KMS-11 (cell line): ENCODE measurements around the gene ARHGAP36.

Experiments used
- H2AFZ ChIP-seq: fragments of 200-600 bp; sonication (generic); 2 replicates; pipeline ENCODE4 v1.6.1; 2016; ENCODE audit warnings: antibody characterized with exemption, mixed run types, low read depth
- H3K27ac ChIP-seq: fragments of 200-600 bp; sonication (generic); 2 replicates; pipeline ENCODE4 v1.6.1; 2016; ENCODE audit warnings: mild to moderate bottlenecking, mixed run types
- H3K27me3 ChIP-seq: fragments of 200-600 bp; sonication (generic); 2 replicates; pipeline ENCODE4 v1.6.1; 2017; ENCODE audit warnings: mild to moderate bottlenecking, low read depth, mixed run types, moderate library complexity; ENCODE audit not compliant: insufficient read depth
- H3K36me3 ChIP-seq: fragments of 200-600 bp; sonication (generic); 2 replicates; pipeline ENCODE4 v1.6.1; 2017; ENCODE audit warnings: mild to moderate bottlenecking, mixed run types; ENCODE audit not compliant: insufficient read depth
- H3K4me1 ChIP-seq: fragments of 200-600 bp; sonication (generic); 2 replicates; pipeline ENCODE4 v1.6.1; 2016; ENCODE audit warnings: mild to moderate bottlenecking, low read depth, mixed run types; ENCODE audit not compliant: poor library complexity, severe bottlenecking
- H3K4me2 ChIP-seq: fragments of 200-600 bp; sonication (generic); 2 replicates; pipeline ENCODE4 v1.7.0; 2016; ENCODE audit warnings: mild to moderate bottlenecking, mixed run types
- H3K4me3 ChIP-seq: fragments of 200-600 bp; sonication (generic); IDR thresholded peaks from 2 replicates; pipeline ENCODE4 v1.6.1; 2017; ENCODE audit warnings: low read depth, low read length, mixed read lengths; ENCODE audit not compliant: insufficient read depth
- H3K79me2 ChIP-seq: fragments of 200-600 bp; sonication (generic); 2 replicates; pipeline ENCODE4 v1.6.1; 2016; ENCODE audit warnings: low read depth, mixed run types; ENCODE audit not compliant: insufficient read depth
- H3K9ac ChIP-seq: fragments of 200-600 bp; sonication (generic); 2 replicates; pipeline ENCODE4 v1.6.1; 2016; ENCODE audit warnings: mild to moderate bottlenecking, mixed run types
- H4K20me1 ChIP-seq: fragments of 200-600 bp; sonication (generic); 2 replicates; pipeline ENCODE4 v1.6.1; 2016; ENCODE audit warnings: mild to moderate bottlenecking, mixed run types; ENCODE audit not compliant: insufficient read depth
- TF ChIP-seq, protein P1 (sequence below): fragments of 200-600 bp; sonication (generic); conservative IDR thresholded peaks from 2 replicates; pipeline ENCODE4 v1.6.1; 2017; ENCODE audit warnings: low read depth, mild to moderate bottlenecking, antibody characterized with exemption, low read length, moderate library complexity, mixed read lengths

Gene ARHGAP36

GRCh38 chrX:131072871-131073571, 14.9 kb downstream of the ARHGAP36 start:
- Histone ChIP-seq H4K20me1 (no peaks in the 10 kb centered on the region), H3K27ac (no peak overlapping the region), H2AFZ (no peak overlapping the region), H3K79me2 (no peaks in the 10 kb centered on the region), H3K4me3 (no peak overlapping the region), H3K36me3 (no peaks in the 10 kb centered on the region), H3K4me1 (no peaks in the 10 kb centered on the region), H3K27me3 (no peaks in the 10 kb centered on the region), H3K9ac (no peak overlapping the region), H3K4me2 (no peak overlapping the region)
- TF ChIP-seq, protein P1, sequence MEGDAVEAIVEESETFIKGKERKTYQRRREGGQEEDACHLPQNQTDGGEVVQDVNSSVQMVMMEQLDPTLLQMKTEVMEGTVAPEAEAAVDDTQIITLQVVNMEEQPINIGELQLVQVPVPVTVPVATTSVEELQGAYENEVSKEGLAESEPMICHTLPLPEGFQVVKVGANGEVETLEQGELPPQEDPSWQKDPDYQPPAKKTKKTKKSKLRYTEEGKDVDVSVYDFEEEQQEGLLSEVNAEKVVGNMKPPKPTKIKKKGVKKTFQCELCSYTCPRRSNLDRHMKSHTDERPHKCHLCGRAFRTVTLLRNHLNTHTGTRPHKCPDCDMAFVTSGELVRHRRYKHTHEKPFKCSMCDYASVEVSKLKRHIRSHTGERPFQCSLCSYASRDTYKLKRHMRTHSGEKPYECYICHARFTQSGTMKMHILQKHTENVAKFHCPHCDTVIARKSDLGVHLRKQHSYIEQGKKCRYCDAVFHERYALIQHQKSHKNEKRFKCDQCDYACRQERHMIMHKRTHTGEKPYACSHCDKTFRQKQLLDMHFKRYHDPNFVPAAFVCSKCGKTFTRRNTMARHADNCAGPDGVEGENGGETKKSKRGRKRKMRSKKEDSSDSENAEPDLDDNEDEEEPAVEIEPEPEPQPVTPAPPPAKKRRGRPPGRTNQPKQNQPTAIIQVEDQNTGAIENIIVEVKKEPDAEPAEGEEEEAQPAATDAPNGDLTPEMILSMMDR: no peak

- H2AFZ ChIP-seq: no peak overlapping the region
- H3K4me3 ChIP-seq: no peak overlapping the region
- no peaks in the 10 kb centered on the region for H3K27me3 ChIP-seq
- no peaks in the 10 kb centered on the region for H3K79me2 ChIP-seq
- H3K9ac ChIP-seq: no peak overlapping the region
- H3K27ac ChIP-seq: no peak overlapping the region
- H3K4me1 ChIP-seq: no peaks in the 10 kb centered on the region
- TF ChIP-seq, protein P1: no peak
- no peak overlapping the region for H3K4me2 ChIP-seq
- no peaks in the 10 kb centered on the region for H4K20me1 ChIP-seq
- H3K36me3 ChIP-seq: no peaks in the 10 kb centered on the region
Measured at GRCh38 chrX:131073607-131074006, 15.5 kb downstream of the ARHGAP36 start.

DNA sequence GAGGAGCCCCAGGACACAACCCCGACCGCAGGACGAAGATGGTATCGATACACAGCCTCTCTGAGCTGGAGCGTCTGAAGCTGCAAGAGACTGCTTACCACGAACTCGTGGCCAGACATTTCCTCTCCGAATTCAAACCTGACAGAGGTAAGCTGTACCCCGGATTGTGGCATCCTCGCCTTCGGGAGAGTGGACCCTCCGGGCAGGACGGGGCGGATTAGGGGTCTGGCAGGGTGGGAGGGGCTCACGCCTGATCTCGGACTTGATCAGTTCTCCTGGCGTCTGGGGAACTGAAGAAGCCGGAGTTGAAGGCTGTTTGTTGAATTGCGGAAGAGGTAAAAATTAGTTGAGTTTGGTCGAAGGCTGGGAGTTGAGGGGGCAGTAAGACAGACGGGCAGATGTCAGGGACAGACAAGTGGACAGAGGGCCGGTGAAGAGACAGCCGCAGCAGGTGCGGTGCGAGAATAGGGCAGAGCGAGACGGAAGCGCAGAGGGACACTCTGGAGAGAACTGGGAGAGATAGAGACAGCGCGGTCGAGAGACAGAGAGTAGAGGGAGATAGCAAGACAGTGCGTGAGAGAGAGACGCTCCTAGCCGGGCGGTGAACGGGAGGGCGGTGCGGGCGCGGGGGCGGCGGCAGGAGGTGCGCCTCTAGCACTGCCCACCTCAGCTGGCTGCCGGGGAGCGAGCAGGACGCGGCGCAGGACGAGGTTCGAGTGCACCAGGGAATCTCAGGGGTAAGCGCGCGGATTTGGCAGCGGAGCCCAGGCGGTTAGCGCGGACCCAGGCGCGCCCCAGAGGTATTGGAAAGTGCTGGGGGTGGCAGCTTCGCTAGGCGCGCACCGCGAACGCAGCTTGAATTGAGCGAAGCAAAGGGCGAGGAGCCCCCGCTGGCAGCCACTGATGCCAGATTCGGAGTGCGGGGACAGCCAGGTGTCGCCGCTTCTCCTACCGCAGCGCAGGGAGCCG, 23.9 kb downstream of the ARHGAP36 start:
- Histone ChIP-seq H3K4me3 (no peak overlapping the region), H3K4me1 (no peaks in the 10 kb centered on the region), H4K20me1 (no peaks in the 10 kb centered on the region), H3K79me2 (no peaks in the 10 kb centered on the region), H3K27ac (no peak overlapping the region), H3K36me3 (no peaks in the 10 kb centered on the region), H3K27me3 (no peaks in the 10 kb centered on the region), H3K4me2 (no peak overlapping the region), H3K9ac (no peak overlapping the region), H2AFZ (no peak overlapping the region)
- TF ChIP-seq, protein P1: no peak

DNA sequence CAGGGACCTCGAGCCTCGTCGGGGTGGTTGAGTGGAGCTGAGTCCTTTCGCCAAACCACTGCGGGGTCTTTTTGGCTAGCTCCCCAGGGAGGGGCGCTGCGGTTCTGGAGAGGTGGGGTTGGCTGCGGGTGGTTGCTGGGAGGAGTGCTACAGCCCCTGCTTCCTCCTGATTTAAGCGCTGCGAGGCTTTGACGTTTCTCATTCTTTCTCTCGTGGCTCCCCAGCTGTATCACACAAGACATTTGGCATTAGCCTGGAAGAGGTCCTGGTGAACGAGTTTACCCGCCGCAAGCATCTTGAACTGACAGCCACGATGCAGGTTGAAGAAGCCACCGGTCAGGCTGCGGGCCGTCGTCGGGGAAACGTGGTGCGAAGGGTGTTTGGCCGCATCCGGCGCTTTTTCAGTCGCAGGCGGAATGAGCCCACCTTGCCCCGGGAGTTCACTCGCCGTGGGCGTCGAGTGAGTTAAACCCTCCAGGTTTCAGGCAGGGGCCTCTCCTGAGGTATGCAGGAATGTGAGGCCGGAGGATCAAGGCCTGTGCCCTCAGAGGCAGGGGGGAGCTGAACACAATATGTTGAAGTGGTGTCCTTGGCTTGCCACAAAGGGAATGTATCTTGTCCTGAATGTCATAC, 25.5 kb downstream of the ARHGAP36 start:
- Histone ChIP-seq H2AFZ (no peak overlapping the region), H3K4me1 (no peaks in the 10 kb centered on the region), H3K27ac (no peak overlapping the region), H3K36me3 (no peaks in the 10 kb centered on the region), H4K20me1 (no peaks in the 10 kb centered on the region), H3K27me3 (no peaks in the 10 kb centered on the region), H3K4me3 (no peak overlapping the region), H3K79me2 (no peaks in the 10 kb centered on the region), H3K9ac (no peak overlapping the region), H3K4me2 (no peak overlapping the region)
- TF ChIP-seq, protein P1: no peak
